ENCODE results near the gene CHDH.

Gene CHDH

GRCh38 chr3:53846134-53846850 is at the start of gene CHDH, which contains the start of gene IL17RB:
Gene CHDH (minus strand): TSS chr3:53846419. CDS start chr3:53824008, 22,411 bp downstream.
Gene IL17RB (plus strand): TSS chr3:53846568. CDS start chr3:53846589, 21 bp downstream.
- peak; percentile 52 for DNase-seq

- DNase-seq, result no peak
Measured at GRCh38 chr3:53892286-53892637, 46.0 kb upstream of the CHDH start.

- peak; percentile 91 for DNase-seq
Measured at GRCh38 chr3:53891497-53892285, 45.5 kb upstream of the CHDH start, which contains the start of gene SELENOK. Gene SELENOK (minus strand): TSS chr3:53891859.

GRCh38 chr3:53890726-53891475 is 44.7 kb upstream of the CHDH start:
- peak; percentile 6 for DNase-seq

- DNase-seq, result no peak
Measured at GRCh38 chr3:53888232-53888631, 42.0 kb upstream of the CHDH start.

GRCh38 chr3:53887446-53887845 is 41.2 kb upstream of the CHDH start:
- no peak for DNase-seq

GRCh38 chr3:53885239-53885638 is 39.0 kb upstream of the CHDH start:
- DNase-seq, result no peak

- no peak for DNase-seq
Measured at GRCh38 chr3:53884623-53885022, 38.4 kb upstream of the CHDH start.

GRCh38 chr3:53883008-53883407 is 36.8 kb upstream of the CHDH start:
- no peak for DNase-seq

GRCh38 chr3:53881691-53882593 is 35.7 kb upstream of the CHDH start, which contains the start of gene ACTR8:
Gene ACTR8 (minus strand): TSS chr3:53882152. CDS start chr3:53882101, 51 bp downstream.
- peak; percentile 66 for DNase-seq

- DNase-seq, result no peak
Measured at GRCh38 chr3:53880396-53881345, 34.5 kb upstream of the CHDH start.

- DNase-seq, result no peak
Measured at GRCh38 chr3:53865732-53866499, 19.7 kb upstream of the CHDH start.

GRCh38 chr3:53863145-53863544 is 16.9 kb upstream of the CHDH start:
- no peak for DNase-seq

- no peak for DNase-seq
Measured at GRCh38 chr3:53862241-53862640, 16.0 kb upstream of the CHDH start.

- DNase-seq, result no peak
Measured at GRCh38 chr3:53860196-53860595, 14.0 kb upstream of the CHDH start.

- no peak for DNase-seq
Measured at GRCh38 chr3:53859178-53859577, 13.0 kb upstream of the CHDH start.

GRCh38 chr3:53858096-53858741 is 12.0 kb upstream of the CHDH start:
- no peak for DNase-seq

GRCh38 chr3:53856964-53857363 is 10.7 kb upstream of the CHDH start:
- no peak for DNase-seq

GRCh38 chr3:53850895-53851294 is 4.7 kb upstream of the CHDH start:
- no peak for DNase-seq

GRCh38 chr3:53849916-53850315 is 3.7 kb upstream of the CHDH start:
- DNase-seq, result no peak
